Stimulated activated CD4-positive, alpha-beta T cell treated with anti-CD3 and anti-CD28 coated beads, TNF-alpha, amount 100 ng/mL, for 1 hour (primary cell): ENCODE measurements around the gene SRXN1.
"Not testable (repeated sequence)": the region's sequence is repeated elsewhere in the genome, so short reads cannot be mapped to it uniquely, and the experiment has no call there.

Experiments used
- DNase-seq, 3 donors: peaks; one replicate each; pipeline ENCODE4 v3.0.0-alpha.2; 2020; ENCODE audit warnings: low read depth in 3 of 3, low spot score in 1 of 3

The SRXN1 gene

GRCh38 chr20:653110-653589, at the start of gene SRXN1:
TSS of gene SRXN1 (minus strand) at chr20:653200. CDS start at chr20:653185, 15 bp downstream.
- peak; percentile 42 to 80 (median 56) for DNase-seq

GRCh38 chr20:701401-702129, 48.6 kb upstream of the SRXN1 start:
- no peak for DNase-seq

GRCh38 chr20:699811-700338, 46.9 kb upstream of the SRXN1 start:
- no peak for DNase-seq

- no peak for DNase-seq
Measured at GRCh38 chr20:699342-699741, 46.3 kb upstream of the SRXN1 start.

DNA sequence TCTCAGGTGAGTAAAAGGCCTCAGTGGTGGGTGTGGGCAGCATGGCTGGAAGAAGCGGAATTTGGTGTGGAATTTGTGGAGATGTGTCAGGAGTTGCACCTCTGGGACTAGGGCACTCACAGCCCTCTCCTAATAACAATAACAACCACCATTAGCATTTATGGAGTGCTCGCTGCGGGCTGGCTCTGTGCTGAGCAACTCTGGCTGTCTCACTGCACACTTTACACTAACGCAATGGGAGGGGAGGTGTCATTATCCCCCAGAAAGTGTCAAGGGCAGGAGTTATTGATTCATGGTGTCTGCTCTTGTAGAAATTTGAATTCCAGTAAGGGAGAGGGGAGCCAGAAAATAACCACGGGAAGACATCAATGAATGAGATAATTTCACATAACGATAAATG, 45.3 kb upstream of the SRXN1 start:
- no peak for DNase-seq

GRCh38 chr20:697826-698225, 44.8 kb upstream of the SRXN1 start:
- no peak for DNase-seq

DNA sequence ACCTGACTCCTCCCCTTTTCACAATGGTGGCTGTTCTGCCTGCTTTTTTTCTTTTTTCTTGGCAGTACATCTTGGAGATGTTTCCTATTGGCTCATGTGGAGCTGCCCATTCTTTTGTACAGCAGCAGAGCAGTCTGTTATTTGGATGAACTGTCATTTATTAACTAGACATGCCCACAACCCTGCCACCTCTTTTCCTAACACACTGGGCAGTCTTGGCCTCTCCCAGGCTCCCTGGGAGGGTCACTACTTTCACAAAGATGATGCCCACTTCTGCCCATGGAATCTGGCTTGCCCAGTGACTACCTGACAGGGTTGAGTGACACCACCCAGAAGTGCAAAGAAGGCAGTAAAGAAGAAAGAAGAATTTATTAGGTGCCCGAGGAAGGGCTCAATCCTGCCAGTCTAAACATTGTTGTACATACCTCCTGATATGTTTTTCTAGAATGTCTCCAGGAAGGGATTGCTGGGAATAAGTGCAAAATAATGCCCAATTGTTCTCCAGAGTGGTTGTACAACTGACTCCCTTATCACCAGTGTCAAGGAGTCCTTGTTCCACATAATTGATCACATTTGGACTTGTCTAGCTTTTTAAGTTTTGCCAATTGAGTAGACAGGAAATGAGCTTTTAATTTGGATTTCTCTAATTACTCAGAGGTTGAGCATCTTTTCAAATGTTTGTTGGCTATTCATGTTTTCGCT, 42.3 kb upstream of the SRXN1 start:
- no peak for DNase-seq

DNA sequence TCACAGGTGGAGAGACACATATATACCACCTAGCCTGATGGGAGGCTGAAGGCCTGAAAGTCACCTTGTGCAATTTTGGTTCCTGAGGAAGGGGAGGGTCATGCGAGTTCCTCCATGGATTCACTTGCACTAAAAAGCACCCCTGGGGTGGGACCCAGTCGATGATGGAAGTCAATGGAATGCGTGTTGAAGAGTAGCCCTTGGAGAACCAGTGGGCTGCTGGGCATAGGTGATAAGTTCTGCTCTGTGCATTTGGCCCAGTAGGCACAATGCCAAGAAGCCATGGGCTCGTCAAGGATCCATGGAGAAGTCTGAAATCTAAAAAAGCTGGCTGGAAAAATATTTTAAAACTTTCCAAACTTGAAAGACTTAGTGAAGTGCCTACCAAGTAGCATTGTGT, 41.5 kb upstream of the SRXN1 start:
- DNase-seq, result no peak

DNA sequence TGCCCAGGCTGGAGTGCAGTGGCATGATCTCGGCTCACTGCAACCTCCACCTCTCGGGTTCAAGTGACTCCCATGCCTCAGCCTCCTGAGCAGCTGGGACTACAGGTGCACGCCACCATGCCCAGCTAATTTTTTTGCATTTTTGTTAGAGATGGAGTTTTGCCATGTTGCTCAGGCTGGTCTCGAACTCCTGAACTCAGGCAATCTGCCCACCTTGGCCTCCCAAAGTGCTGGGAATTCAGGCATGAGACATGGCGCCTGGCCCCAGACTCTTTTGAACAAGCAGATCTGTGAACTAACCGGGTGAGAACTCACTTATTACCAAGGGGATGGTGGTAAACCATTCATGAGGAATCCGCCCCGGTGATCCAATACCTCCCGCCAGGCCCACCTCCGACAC, 40.8 kb upstream of the SRXN1 start:
- DNase-seq, result not testable (repeated sequence)

DNA sequence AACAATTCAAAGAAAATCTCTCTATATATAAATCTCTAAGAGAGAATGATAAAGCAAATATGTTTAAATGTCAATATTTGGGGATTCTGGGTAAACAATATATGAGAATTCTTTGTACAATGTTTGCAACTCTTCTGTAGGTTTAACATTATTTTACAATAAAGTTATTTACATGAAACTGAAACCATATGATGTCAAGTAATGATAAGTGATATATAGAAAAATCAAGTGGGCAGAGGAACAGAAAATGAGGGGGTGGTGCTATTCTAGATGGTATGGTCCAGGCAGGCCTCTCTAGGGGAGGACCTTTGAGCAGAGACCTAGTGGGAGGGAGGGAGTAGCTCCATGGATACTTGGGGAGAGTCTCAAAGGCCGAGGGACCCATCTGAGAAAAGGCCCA, 39.0 kb upstream of the SRXN1 start:
- DNase-seq, result no peak

GRCh38 chr20:689947-690346, 36.9 kb upstream of the SRXN1 start:
- no peak for DNase-seq

- DNase-seq, result no peak
Measured at GRCh38 chr20:689348-689747, 36.3 kb upstream of the SRXN1 start.

DNA sequence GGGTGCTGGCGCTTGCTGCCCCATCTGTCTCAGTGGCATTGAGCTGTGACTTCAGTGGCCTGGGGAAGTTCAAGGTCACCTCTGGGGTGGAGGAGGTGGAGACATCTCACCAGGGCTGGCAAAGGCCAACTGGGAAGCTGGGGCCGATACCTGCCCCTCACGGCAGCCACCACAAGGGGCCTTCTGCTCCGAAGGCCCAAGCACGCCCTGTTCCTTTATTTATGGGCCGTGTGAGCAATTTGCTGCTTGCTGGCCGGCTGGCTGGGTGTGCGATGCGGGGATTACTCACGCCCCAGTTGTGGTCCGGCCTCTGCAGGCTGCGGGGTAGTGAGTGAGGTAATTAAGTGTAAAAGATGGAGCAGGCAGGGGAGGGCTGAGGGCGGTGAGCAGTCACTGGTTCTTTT, 35.8 kb upstream of the SRXN1 start:
- no peak for DNase-seq

- no peak for DNase-seq
Measured at GRCh38 chr20:687468-688203, 34.6 kb upstream of the SRXN1 start.

DNA sequence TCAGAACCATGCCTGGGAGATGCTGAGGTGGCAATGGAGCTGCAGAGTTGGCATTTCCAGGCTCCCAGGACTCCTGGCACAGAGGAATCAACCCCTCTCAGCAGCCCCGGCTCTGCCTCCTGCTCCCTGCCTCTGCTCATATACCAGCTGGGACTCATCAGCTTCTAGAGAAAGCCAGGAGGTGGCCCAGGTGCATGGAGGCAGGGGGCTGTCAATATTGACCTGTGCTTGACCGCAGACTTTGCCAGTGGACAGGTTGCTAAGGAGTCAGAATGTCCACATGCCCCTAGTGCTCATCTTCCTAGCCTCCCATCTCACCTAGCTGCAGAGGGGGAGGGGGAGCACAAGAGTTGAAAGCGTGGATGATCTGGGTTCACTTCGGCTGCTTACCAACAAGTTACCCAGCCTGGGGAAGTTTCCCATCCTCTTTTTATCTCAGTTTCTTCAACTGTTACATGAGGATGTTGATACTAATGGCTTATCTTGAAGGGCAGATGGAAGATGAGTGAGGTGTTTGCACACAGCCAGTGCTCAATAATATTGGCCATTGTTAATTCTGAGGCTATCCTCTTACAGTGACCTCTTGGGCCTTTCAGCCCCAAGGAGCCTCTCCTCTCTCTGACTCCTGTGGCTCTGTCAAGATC, 31.8 kb upstream of the SRXN1 start:
- DNase-seq, result no peak

GRCh38 chr20:682123-682522, 29.1 kb upstream of the SRXN1 start:
- DNase-seq, result no peak

DNA sequence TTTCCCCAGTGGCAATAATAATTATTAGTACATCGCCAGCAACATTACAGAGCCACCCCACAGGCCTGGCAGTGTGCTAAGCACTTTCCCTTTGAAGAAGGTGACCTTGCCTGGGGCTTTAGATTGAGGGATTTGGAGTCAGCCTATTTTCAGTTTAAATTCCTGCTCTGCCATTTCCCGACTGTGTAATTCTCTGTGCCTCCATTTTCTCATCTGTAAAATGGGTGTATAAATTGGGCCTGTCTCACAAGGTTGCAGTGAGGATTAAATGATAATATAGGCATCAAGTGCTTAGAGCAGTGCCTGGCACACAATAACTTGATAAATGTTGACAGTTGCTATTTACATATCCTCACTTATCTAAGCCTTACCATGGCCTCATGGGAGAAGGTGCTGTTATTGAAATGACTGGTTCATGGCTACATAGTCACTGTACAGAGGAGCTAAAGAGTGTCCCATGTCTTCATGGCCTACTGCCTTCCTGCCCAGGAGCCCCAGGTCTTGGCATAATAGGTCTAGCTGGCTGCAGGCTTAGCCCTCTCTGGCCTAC, 27.7 kb upstream of the SRXN1 start:
- no peak for DNase-seq

DNA sequence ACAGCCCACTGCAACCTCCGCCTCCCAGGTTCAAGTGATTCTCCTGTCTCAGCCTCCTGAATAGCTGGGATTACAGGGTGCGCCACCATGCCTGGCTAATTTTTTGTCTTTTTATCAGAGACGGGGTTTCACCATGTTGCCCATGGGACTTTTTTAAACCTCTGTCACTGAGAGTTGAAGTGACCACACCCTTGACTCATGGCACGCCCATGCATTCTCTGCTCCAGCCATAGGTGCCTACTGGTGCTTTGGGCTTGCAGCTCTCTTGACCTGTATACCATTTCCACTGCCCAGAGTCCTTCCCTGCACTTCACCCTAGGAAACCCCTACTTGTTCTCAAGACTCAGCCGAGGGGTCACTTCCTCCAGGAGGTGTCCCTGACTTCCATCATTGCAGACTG, 25.0 kb upstream of the SRXN1 start:
- no peak for DNase-seq

- no peak for DNase-seq
Measured at GRCh38 chr20:676967-677366, 24.0 kb upstream of the SRXN1 start.

- no peak for DNase-seq
Measured at GRCh38 chr20:676315-676937, 23.4 kb upstream of the SRXN1 start.
